ENCODE measurements around the gene FAR2.

DNA sequence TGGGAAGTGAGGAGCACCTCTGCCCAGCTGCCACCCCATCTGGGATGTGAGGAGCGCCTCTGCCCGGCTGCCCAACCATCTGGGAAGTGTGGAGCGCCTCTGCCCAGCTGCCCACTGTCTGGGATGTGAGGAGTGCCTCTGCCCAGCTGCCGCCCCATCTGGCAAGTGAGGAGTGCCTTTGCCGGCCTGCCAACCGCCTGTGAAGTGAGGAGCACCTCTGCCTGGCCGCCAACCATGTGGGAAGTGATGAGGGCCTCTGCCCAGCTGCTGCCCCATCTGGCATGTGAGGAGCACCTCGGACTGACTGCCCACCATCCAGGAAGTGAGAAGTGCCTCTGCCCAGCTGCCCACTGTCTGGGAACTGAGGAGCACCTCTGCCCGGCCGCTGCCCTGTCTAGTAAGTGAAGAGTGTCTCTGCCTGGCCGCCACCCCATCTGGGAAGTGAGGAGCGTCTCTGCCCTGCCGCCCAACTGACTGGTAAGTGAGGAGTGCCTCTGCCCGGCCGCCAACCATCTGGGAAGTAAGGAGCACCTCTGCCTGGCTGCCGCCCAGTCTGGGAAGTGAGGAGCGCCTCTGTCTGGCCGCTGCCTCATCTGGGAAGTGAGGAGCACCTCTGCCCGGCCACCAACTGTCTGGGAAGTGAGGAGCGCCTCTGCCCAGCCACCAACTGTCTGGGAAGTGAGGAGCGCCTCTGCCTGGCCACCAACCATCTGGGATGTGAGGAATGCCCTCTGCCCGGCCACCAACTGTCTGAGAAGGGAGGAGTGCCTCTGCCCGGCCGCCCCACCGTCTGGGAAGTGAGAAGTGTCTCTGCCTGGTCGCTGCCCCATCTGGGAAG, 22.6 kb downstream of the FAR2 start:
- TF ChIP-seq EZH2 (IDR thresholded peaks at IDR 0.05; ENCODE audit: low read length, missing control alignments): no peak
- TF ChIP-seq, protein P1, sequence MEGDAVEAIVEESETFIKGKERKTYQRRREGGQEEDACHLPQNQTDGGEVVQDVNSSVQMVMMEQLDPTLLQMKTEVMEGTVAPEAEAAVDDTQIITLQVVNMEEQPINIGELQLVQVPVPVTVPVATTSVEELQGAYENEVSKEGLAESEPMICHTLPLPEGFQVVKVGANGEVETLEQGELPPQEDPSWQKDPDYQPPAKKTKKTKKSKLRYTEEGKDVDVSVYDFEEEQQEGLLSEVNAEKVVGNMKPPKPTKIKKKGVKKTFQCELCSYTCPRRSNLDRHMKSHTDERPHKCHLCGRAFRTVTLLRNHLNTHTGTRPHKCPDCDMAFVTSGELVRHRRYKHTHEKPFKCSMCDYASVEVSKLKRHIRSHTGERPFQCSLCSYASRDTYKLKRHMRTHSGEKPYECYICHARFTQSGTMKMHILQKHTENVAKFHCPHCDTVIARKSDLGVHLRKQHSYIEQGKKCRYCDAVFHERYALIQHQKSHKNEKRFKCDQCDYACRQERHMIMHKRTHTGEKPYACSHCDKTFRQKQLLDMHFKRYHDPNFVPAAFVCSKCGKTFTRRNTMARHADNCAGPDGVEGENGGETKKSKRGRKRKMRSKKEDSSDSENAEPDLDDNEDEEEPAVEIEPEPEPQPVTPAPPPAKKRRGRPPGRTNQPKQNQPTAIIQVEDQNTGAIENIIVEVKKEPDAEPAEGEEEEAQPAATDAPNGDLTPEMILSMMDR (conservative IDR thresholded peaks at IDR 0.05 in 1 of 2, IDR thresholded peaks at IDR 0.05 in 1 of 2; ENCODE audit: low read depth in 1 of 2, low read length in 2 of 2): no peak

Measured in fibroblast of lung (primary cell).